HCT116 (cell line): ENCODE data around the gene LIPI. TPM values are rescaled to one million over a fixed set of nuclear protein-coding genes. Genes with fewer than 3 reads are reported as not detected.
"Not testable (repeated sequence)": the region's sequence is repeated elsewhere in the genome, so short reads cannot be mapped to it uniquely, and the experiment has no call there.

ENCODE experiments used
- ATAC-seq: fragments of 200-7000 bp; cut with Tn5 transposase; 2 replicates; pipeline ENCODE4 v1.9.1; 2020; ENCODE audit warnings: mild to moderate bottlenecking, moderate library complexity
- BruUV-seq: library from RNA; stranded (reverse); fragments of 400-500 nt; replicated peaks from 2 replicates; lab custom pipeline; 2021; lab: Mats Ljungman, UMichigan
- CTCF ChIA-PET: fragments of 300-600 bp; sonication (Branson Sonifier 250); formaldehyde crosslinking; loops from one replicate; lab custom pipeline; 2021; ENCODE audit warnings: antibody characterized with exemption; lab: Charles Lee
- POLR2A ChIA-PET: fragments of 300-600, 350-600 bp; sonication (Branson Sonifier 250); formaldehyde crosslinking; loops from one replicate; lab custom pipeline; 2021; ENCODE audit warnings: antibody characterized with exemption; lab: Charles Lee
- RAD21 ChIA-PET, 2 experiments: fragments of 300-600 bp; sonication (Branson Sonifier 250); formaldehyde crosslinking; loops; one replicate each; lab custom pipeline; 2023; ENCODE audit warnings: low total read pairs in 2 of 2; ENCODE audit not compliant: uncharacterized antibody in 2 of 2, unreplicated experiment in 2 of 2, low non-redundant PET in 1 of 2; lab: Charles Lee
- DNase-seq: peaks from one replicate; pipeline ENCODE4 v3.0.0-alpha.2; 2010; ENCODE audit warnings: low read depth, low spot score
- H2AFZ ChIP-seq: fragments of 200-600 bp; shearing (Covaris generic), sonication (generic); 2 replicates; pipeline ENCODE4 v1.6.1; 2017; ENCODE audit warnings: low read depth, mixed run types, mixed read lengths, antibody characterized with exemption, low read length; ENCODE audit not compliant: poor library complexity, severe bottlenecking
- H3K27ac ChIP-seq: 2 replicates; pipeline ENCODE4 v1.5.1; 2012; ENCODE audit warnings: low read depth, low read length
- H3K27me3 ChIP-seq: fragments of 200-600 bp; sonication (generic); 2 replicates; pipeline ENCODE4 v1.6.1; 2016; ENCODE audit warnings: mixed run types, low read length, mixed read lengths; ENCODE audit not compliant: insufficient read depth
- H3K36me3 ChIP-seq, 2 experiments: fragments of 200-500 bp in 1 of 2; fragments of 200-600 bp in 1 of 2; sonication (Bioruptor generic) in 1 of 2; sonication (generic) in 1 of 2; 2 replicates each; pipeline versions ENCODE4 v1.5.1 to v1.6.1; 2014 to 2016; ENCODE audit warnings: low read length in 2 of 2, inconsistent platforms in 1 of 2, mixed read lengths in 1 of 2, mixed run types in 1 of 2; ENCODE audit not compliant: insufficient read depth in 2 of 2, control insufficient read depth in 1 of 2
- H3K4me1 ChIP-seq, 2 experiments: fragments of 200-600 bp in 1 of 2; sonication (generic) in 1 of 2; 2 replicates each; pipeline versions ENCODE4 v1.5.1 to v1.6.1; 2012 to 2017; ENCODE audit warnings: low read length in 2 of 2, inconsistent platforms in 1 of 2, mild to moderate bottlenecking in 1 of 2, mixed read lengths in 1 of 2, mixed run types in 1 of 2, moderate library complexity in 1 of 2; ENCODE audit not compliant: insufficient read depth in 2 of 2, control insufficient read depth in 1 of 2
- H3K4me2 ChIP-seq: fragments of 200-600 bp; sonication (generic); 2 replicates; pipeline ENCODE4 v1.6.1; 2017; ENCODE audit warnings: mixed run types, low read length, mixed read lengths
- H3K4me3 ChIP-seq, 2 experiments: fragments of 200-600 bp in 1 of 2; sonication (generic) in 1 of 2; replicated peaks in 1 of 2; 2 replicates each; pipeline ENCODE4 v1.5.1; 2011 to 2016; ENCODE audit warnings: low read length in 2 of 2, control low read depth in 1 of 2, low read depth in 1 of 2, mild to moderate bottlenecking in 1 of 2, mixed read lengths in 1 of 2, mixed run types in 1 of 2
- H3K79me2 ChIP-seq: fragments of 200-600 bp; sonication (generic); 2 replicates; pipeline ENCODE4 v1.6.1; 2017; ENCODE audit warnings: mild to moderate bottlenecking, mixed run types, low read length, moderate library complexity, mixed read lengths; ENCODE audit not compliant: insufficient read depth
- H3K9ac ChIP-seq: fragments of 200-600 bp; sonication (generic); 2 replicates; pipeline ENCODE4 v1.6.1; 2016; ENCODE audit warnings: low read length, mixed read lengths
- H3K9me2 ChIP-seq: fragments of 200-600 bp; sonication (generic), shearing (Covaris generic); 2 replicates; pipeline ENCODE4 v1.6.1; 2017; ENCODE audit warnings: mixed run types, mild to moderate bottlenecking, moderate library complexity; ENCODE audit not compliant: insufficient read depth
- H3K9me3 ChIP-seq, 2 experiments: fragments of 200-500 bp in 1 of 2; fragments of 200-600 bp in 1 of 2; sonication (Bioruptor generic) in 1 of 2; sonication (generic) in 1 of 2; 2 replicates each; pipeline ENCODE4 v1.6.1; 2014 to 2017; ENCODE audit warnings: low read length in 2 of 2, mixed read lengths in 2 of 2, inconsistent platforms in 1 of 2, low read depth in 1 of 2, mild to moderate bottlenecking in 1 of 2, mixed run types in 1 of 2, moderate library complexity in 1 of 2; ENCODE audit not compliant: control insufficient read depth in 1 of 2, insufficient read depth in 1 of 2
- H4K20me1 ChIP-seq: fragments of 200-600 bp; sonication (generic), shearing (Covaris generic); 2 replicates; pipeline ENCODE4 v1.6.1; 2017; ENCODE audit warnings: mixed run types, mild to moderate bottlenecking, moderate library complexity; ENCODE audit not compliant: insufficient read depth
- CBX3 ChIP-seq: IDR thresholded peaks from 2 replicates; pipeline ENCODE4 v1.6.1; 2012; ENCODE audit warnings: low read depth
- EGR1 ChIP-seq: IDR thresholded peaks from 2 replicates; pipeline ENCODE4 v1.6.1; 2012; ENCODE audit warnings: low read depth
- ELF1 ChIP-seq: IDR thresholded peaks from 2 replicates; pipeline ENCODE4 v1.6.1; 2012; ENCODE audit warnings: low read depth, borderline replicate concordance
- EZH2 ChIP-seq: fragments of 200-600 bp; sonication (generic); IDR thresholded peaks from 2 replicates; pipeline ENCODE4 v1.6.1; 2017; ENCODE audit warnings: antibody characterized with exemption, mixed run types
- EZH2phosphoT487 ChIP-seq: fragments of 200-600 bp; IDR thresholded peaks from 2 replicates; pipeline ENCODE4 v1.6.1; 2018; ENCODE audit warnings: antibody characterized with exemption, borderline replicate concordance
- JUND ChIP-seq: IDR thresholded peaks from 2 replicates; pipeline ENCODE4 v1.6.1; 2012
- POLR2AphosphoS5 ChIP-seq: IDR thresholded peaks from 2 replicates; pipeline ENCODE4 v1.6.1; 2011; ENCODE audit warnings: mild to moderate bottlenecking, low read depth, low read length, moderate library complexity
- SIN3A ChIP-seq: IDR thresholded peaks from 2 replicates; pipeline ENCODE4 v1.6.1; 2012; ENCODE audit warnings: low read depth
- SRF ChIP-seq: IDR thresholded peaks from 2 replicates; pipeline ENCODE4 v1.6.1; 2012; ENCODE audit warnings: low read depth
- TCF7L2 ChIP-seq: IDR thresholded peaks from 2 replicates; pipeline ENCODE4 v1.7.0; 2011; ENCODE audit warnings: borderline replicate concordance, inconsistent platforms; ENCODE audit not compliant: insufficient read depth, insufficient read length; ENCODE audit errors: extremely low read depth
- YY1 ChIP-seq: IDR thresholded peaks from 2 replicates; pipeline ENCODE4 v1.6.1; 2011; ENCODE audit warnings: low read length, low read depth, moderate library complexity, mild to moderate bottlenecking; ENCODE audit not compliant: insufficient replicate concordance; ENCODE audit errors: extremely low read depth
- ZFX ChIP-seq: fragments of 450-650 bp; IDR thresholded peaks from 2 replicates; pipeline ENCODE4 v1.6.1; 2017
- ZNF274 ChIP-seq: fragments of 200-500 bp; sonication (Bioruptor generic); IDR thresholded peaks from 2 replicates; pipeline ENCODE4 v1.6.1; 2014; ENCODE audit warnings: mild to moderate bottlenecking, low read depth, low read length, inconsistent platforms
- intact Hi-C: fragments of 100-400 bp; cut with micrococcal nuclease; formaldehyde crosslinking; loops from 2 replicates; pipeline ENCODE4 v1.10.0; 2022
- total RNA-seq: library from RNA; stranded (reverse); gene quantifications from one replicate; pipeline ENCODE4 v1.2.1, GENCODE V29; 2021; ENCODE audit not compliant: unreplicated experiment
- TF ChIP-seq, protein P1 (sequence below): IDR thresholded peaks from 2 replicates; pipeline ENCODE4 v1.6.1; 2012
- TF ChIP-seq, protein P2 (sequence below): IDR thresholded peaks from 2 replicates; pipeline ENCODE4 v1.6.1; 2012

LIPI gene
- total RNA-seq, 1 experiment from 2014 or later = not detected

DNA sequence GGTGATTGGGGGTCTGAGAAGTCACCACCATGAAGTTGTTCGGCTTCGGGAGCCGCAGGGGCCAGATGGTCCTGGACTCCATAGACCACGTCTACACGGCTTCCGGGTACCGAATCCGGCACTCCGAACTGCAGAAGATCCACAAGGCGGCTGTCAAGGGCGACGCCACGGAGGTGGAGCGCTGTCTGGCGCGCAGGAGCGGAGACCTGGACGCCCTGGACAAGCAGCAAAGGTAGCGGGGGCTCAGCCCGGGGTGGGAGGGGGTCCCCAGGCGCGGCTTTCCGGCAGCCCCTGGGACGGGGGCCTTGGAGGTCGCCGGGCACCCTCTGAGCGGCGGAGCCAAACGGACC, 146.5 kb downstream of the LIPI start:
- TF ChIP-seq CBX3 (no peak), SIN3A (no peak), SRF (no peak), ZNF274 (no peak), ZFX (no peak), EZH2 (no peak), TCF7L2 (no peak), YY1 (no peak), POLR2AphosphoS5 (no peak), ELF1 (no peak), JUND (no peak), EGR1 (no peak), EZH2phosphoT487 (no peak)
- TF ChIP-seq, protein P1, sequence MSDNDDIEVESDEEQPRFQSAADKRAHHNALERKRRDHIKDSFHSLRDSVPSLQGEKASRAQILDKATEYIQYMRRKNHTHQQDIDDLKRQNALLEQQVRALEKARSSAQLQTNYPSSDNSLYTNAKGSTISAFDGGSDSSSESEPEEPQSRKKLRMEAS = no peak
- TF ChIP-seq, protein P2, sequence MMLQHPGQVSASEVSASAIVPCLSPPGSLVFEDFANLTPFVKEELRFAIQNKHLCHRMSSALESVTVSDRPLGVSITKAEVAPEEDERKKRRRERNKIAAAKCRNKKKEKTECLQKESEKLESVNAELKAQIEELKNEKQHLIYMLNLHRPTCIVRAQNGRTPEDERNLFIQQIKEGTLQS = no peak
- Histone ChIP-seq H3K4me3 (no peak overlapping the region), H3K36me3 (no peaks in the 10 kb centered on the region), H3K27ac (no peak overlapping the region), H3K79me2 (no peaks in the 10 kb centered on the region), H4K20me1 (no peaks in the 10 kb centered on the region), H3K9ac (no peak overlapping the region), H3K27me3 (no peaks in the 10 kb centered on the region), H3K4me2 (no peak overlapping the region), H3K4me1 (no peaks in the 10 kb centered on the region), H2AFZ (no peak overlapping the region), H3K9me3 (no peaks in the 10 kb centered on the region), H3K9me2 (no peaks in the 10 kb centered on the region)
- intact Hi-C loops = no loop called here
- BruUV-seq = no TSS peak
- ATAC-seq (no peak), DNase-seq (no peak)
- CTCF ChIA-PET = no interaction called here
- POLR2A ChIA-PET = no interaction called here
- RAD21 ChIA-PET = no interaction called here

DNA sequence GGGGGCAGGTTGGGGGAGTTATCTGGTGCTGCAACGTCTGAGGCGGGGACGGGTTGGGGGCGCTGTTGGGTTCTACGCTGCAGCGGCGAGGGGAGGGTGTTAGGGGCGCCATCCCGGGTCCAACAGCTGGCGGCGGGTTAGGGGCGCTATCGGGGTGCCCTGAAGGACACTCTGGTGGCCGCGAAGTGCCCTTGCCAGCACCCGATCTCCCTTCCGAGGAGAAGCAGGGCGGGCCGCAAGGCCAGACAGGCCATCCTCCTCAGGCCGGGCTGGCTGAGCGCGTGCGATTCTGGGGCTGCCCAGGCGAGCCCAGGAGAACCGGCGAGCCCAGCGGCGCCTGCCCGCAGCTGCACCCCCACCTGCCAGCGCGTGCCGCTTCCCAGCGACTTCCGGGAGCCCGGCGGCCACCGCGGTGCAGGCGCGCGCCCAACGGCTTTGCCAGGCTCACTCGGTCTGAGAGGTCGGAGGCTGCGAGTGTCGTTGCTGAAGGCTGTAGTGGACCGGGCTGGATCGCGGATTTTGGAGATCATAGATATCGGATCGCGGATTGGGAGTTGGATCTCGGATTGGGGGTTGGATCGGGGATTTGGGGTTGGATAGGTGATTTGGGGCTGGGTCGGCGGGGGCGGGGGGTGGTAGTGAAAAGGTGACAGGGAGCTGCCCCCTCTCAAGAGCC, 147.0 kb downstream of the LIPI start:
- BruUV-seq, CTCF ChIA-PET: not testable (repeated sequence)

DNA sequence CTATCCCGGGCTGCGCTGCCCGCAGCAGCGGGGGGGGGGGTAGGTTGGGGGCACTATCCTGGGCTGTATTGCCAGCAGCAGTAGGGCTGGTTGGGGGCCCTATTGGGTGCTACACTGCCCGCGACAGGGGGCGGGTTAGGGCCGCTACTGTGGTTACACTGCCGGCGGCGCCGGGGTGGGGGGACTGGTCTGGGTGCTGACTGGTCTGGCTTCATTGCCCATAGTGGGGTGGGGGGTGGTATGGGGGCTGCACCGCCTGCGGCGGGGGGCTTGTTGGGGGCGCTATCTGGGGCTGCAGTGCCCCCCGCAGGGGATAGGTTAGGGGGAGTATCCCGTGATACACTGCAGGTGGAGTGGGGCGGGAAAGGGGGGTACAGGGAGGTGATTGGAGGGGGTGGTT, 148.1 kb downstream of the LIPI start:
- ATAC-seq, H3K27ac ChIP-seq, H2AFZ ChIP-seq, DNase-seq, H3K4me2 ChIP-seq, BruUV-seq, H3K27me3 ChIP-seq, H3K9me3 ChIP-seq, H3K4me3 ChIP-seq, H4K20me1 ChIP-seq, H3K9ac ChIP-seq, H3K79me2 ChIP-seq, intact Hi-C loops, POLR2A ChIA-PET, H3K4me1 ChIP-seq, H3K36me3 ChIP-seq, CTCF ChIA-PET, RAD21 ChIA-PET, H3K9me2 ChIP-seq: not testable (repeated sequence)

More for the DNA sequence above, 147.0 kb downstream of the LIPI start:
- H3K9me2 ChIP-seq, RAD21 ChIA-PET, H3K4me3 ChIP-seq, H3K79me2 ChIP-seq, ATAC-seq, POLR2A ChIA-PET, H3K36me3 ChIP-seq, intact Hi-C loops, H3K27me3 ChIP-seq, H3K9ac ChIP-seq, H3K4me2 ChIP-seq, H3K27ac ChIP-seq, H4K20me1 ChIP-seq, H3K9me3 ChIP-seq, DNase-seq, H3K4me1 ChIP-seq, H2AFZ ChIP-seq: not testable (repeated sequence)
